ENCODE data around the gene PRUNE2. TPM values are rescaled to one million over a fixed set of nuclear protein-coding genes. Genes with fewer than 3 reads are reported as not detected.

Gene PRUNE2
- total and polyA plus RNA-seq, 9 of the 15 experiments (the other 6 are each of a cell fraction or from before 2014, with no cell fraction given) = 0.05 to 0.45 (median 0.18) TPM; not detected in 1

DNA sequence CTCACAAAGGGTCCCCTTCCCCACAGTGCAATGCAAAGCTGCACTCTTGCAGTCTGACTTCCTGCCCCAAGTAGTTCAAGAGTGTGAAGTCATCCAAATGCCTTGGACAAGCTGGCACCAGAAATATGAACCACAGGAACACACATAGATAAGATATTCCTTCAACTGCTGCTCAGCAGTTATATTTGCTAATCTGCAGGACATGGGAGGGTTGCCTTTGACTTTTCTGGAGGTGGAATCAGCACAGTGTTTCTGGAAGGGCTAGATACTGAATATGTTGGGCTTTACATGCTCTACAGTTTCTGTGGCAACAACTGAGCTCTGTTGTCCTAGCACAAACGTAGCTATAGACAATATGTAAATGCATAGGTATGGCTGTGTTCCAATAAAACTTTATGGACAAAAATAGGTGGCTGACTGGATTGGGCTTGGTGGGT, 238.4 kb downstream of the PRUNE2 start (continued):
- no peak for TF ChIP-seq THRAP3 (IDR thresholded peaks at IDR 0.05; ENCODE audit: borderline replicate concordance)
- TF ChIP-seq DACH1 (IDR thresholded peaks at IDR 0.05; ENCODE audit: partially characterized antibody) = no peak
- TF ChIP-seq, protein P1, sequence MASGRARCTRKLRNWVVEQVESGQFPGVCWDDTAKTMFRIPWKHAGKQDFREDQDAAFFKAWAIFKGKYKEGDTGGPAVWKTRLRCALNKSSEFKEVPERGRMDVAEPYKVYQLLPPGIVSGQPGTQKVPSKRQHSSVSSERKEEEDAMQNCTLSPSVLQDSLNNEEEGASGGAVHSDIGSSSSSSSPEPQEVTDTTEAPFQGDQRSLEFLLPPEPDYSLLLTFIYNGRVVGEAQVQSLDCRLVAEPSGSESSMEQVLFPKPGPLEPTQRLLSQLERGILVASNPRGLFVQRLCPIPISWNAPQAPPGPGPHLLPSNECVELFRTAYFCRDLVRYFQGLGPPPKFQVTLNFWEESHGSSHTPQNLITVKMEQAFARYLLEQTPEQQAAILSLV (tag; IDR thresholded peaks at IDR 0.05) = no peak
- no peak for TF ChIP-seq SAFB2 (IDR thresholded peaks at IDR 0.05; ENCODE audit: borderline replicate concordance, low read depth, low read length, severe bottlenecking)
- TF ChIP-seq RBBP5 (IDR thresholded peaks at IDR 0.05; ENCODE audit: borderline replicate concordance, insufficient read depth, low read length, poor library complexity, severe bottlenecking) = no peak
- TF ChIP-seq ZNF507 (tag; conservative IDR thresholded peaks at IDR 0.05) = no peak
- TF ChIP-seq, protein P2, sequence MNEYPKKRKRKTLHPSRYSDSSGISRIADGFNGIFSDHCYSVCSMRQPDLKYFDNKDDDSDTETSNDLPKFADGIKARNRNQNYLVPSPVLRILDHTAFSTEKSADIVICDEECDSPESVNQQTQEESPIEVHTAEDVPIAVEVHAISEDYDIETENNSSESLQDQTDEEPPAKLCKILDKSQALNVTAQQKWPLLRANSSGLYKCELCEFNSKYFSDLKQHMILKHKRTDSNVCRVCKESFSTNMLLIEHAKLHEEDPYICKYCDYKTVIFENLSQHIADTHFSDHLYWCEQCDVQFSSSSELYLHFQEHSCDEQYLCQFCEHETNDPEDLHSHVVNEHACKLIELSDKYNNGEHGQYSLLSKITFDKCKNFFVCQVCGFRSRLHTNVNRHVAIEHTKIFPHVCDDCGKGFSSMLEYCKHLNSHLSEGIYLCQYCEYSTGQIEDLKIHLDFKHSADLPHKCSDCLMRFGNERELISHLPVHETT (CRISPR knock-in tag; conservative IDR thresholded peaks at IDR 0.05 in 1 of 2, IDR thresholded peaks at IDR 0.05 in 1 of 2) = peak in 1 of 2 experiments; percentile 47; a peak in 1 of 4 replicates
- TF ChIP-seq NFE2 (IDR thresholded peaks at IDR 0.05; ENCODE audit: low read depth) = peak; percentile 20; the same call in 1 of the 2 replicates
- TF ChIP-seq NCOR1 (IDR thresholded peaks at IDR 0.05) = peak; percentile 77
- no peak for TF ChIP-seq STAG1 (CRISPR knock-in tag; IDR thresholded peaks at IDR 0.05; ENCODE audit: borderline replicate concordance)
- TF ChIP-seq ILK (tag; IDR thresholded peaks at IDR 0.05; ENCODE audit: borderline replicate concordance, low read depth) = no peak
- TF ChIP-seq POLR2A (conservative IDR thresholded peaks at IDR 0.05) = no peak
- TF ChIP-seq MAFG (tag; conservative IDR thresholded peaks at IDR 0.05) = peak; percentile 10; the same call in 1 of the 2 replicates
- TF ChIP-seq ZNF408 (CRISPR knock-in tag; IDR thresholded peaks at IDR 0.05; ENCODE audit: low read depth) = no peak
- TF ChIP-seq ARNT (IDR thresholded peaks at IDR 0.05) = peak in 1 of 2 experiments; percentile 62; a peak in 1 of 4 replicates
- TF ChIP-seq ZNF311 (CRISPR knock-in tag; IDR thresholded peaks at IDR 0.05) = no peak
- peak; percentile 25; the same call in 1 of the 2 replicates for TF ChIP-seq STAT5A (IDR thresholded peaks at IDR 0.05; ENCODE audit: borderline replicate concordance, low read length)
- no peak for TF ChIP-seq BACH1 (tag; IDR thresholded peaks at IDR 0.05)
- TF ChIP-seq SNRNP70 (optimal IDR thresholded peaks at IDR 0.05; ENCODE audit: low read depth, low read length) = no peak
- TF ChIP-seq, protein P3, sequence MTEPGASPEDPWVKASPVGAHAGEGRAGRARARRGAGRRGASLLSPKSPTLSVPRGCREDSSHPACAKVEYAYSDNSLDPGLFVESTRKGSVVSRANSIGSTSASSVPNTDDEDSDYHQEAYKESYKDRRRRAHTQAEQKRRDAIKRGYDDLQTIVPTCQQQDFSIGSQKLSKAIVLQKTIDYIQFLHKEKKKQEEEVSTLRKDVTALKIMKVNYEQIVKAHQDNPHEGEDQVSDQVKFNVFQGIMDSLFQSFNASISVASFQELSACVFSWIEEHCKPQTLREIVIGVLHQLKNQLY (CRISPR knock-in tag; conservative IDR thresholded peaks at IDR 0.05) = no peak
- TF ChIP-seq, protein P4, sequence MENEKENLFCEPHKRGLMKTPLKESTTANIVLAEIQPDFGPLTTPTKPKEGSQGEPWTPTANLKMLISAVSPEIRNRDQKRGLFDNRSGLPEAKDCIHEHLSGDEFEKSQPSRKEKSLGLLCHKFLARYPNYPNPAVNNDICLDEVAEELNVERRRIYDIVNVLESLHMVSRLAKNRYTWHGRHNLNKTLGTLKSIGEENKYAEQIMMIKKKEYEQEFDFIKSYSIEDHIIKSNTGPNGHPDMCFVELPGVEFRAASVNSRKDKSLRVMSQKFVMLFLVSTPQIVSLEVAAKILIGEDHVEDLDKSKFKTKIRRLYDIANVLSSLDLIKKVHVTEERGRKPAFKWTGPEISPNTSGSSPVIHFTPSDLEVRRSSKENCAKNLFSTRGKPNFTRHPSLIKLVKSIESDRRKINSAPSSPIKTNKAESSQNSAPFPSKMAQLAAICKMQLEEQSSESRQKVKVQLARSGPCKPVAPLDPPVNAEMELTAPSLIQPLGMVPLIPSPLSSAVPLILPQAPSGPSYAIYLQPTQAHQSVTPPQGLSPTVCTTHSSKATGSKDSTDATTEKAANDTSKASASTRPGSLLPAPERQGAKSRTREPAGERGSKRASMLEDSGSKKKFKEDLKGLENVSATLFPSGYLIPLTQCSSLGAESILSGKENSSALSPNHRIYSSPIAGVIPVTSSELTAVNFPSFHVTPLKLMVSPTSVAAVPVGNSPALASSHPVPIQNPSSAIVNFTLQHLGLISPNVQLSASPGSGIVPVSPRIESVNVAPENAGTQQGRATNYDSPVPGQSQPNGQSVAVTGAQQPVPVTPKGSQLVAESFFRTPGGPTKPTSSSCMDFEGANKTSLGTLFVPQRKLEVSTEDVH (IDR thresholded peaks at IDR 0.05; ENCODE audit: low read depth, partially characterized antibody) = no peak
- no peak for TF ChIP-seq TEAD2 (tag; IDR thresholded peaks at IDR 0.05)
- no peak for TF ChIP-seq ZFP30 (CRISPR knock-in tag; IDR thresholded peaks at IDR 0.05; ENCODE audit: borderline replicate concordance)
- no peak for TF ChIP-seq ZNF143 (CRISPR knock-in tag; IDR thresholded peaks at IDR 0.05)

Data from K562 (cell line).